HG02938 (cell line): ENCODE results near the gene ALDH1B1.

Experiments used
- ATAC-seq: cut with Tn5 transposase; IDR thresholded peaks from one replicate; pipeline ENCODE4 v1.9.1; 2021; ENCODE audit warnings: mild to moderate bottlenecking, moderate library complexity; ENCODE audit not compliant: unreplicated experiment

The ALDH1B1 gene

GRCh38 chr9:38392235-38393127, at the start of gene ALDH1B1:
TSS of gene ALDH1B1 (plus strand) at chr9:38392702. CDS start at chr9:38395749, 3,047 bp downstream.
- peak; percentile 94 for ATAC-seq

- ATAC-seq: no peak
Observed at GRCh38 chr9:38343037-38343436, 49.5 kb upstream of the ALDH1B1 start.

GRCh38 chr9:38343552-38343951, 49.0 kb upstream of the ALDH1B1 start:
- no peak for ATAC-seq

- no peak for ATAC-seq
Observed at GRCh38 chr9:38344566-38345324, 47.8 kb upstream of the ALDH1B1 start.

- ATAC-seq: no peak
Observed at GRCh38 chr9:38345851-38346755, 46.4 kb upstream of the ALDH1B1 start.

GRCh38 chr9:38346811-38347210, 45.7 kb upstream of the ALDH1B1 start:
- no peak for ATAC-seq

- ATAC-seq: no peak
Observed at GRCh38 chr9:38347271-38347671, 45.2 kb upstream of the ALDH1B1 start.

DNA sequence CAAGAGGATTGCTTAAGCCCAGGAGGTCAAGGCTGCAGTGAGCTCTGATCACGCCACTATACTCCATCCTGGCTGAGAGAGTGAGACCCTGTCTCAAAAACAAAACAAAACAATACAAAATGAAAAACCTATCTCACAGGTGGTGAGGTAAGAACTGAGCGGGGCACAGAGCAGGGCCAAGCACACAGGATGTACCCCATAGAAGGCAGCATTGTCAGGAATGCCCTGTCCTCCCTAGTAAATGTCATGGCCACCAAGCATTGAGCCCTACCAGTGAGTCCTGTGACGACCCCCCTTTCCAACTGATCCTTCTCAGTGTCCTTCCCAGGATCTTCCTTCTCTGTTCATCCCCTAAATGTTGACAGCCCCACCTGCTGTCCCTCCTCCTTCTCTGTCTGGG, 44.6 kb upstream of the ALDH1B1 start:
- no peak for ATAC-seq

GRCh38 chr9:38350529-38350928, 42.0 kb upstream of the ALDH1B1 start:
- no peak for ATAC-seq

GRCh38 chr9:38352530-38353328, 39.8 kb upstream of the ALDH1B1 start:
- no peak for ATAC-seq

DNA sequence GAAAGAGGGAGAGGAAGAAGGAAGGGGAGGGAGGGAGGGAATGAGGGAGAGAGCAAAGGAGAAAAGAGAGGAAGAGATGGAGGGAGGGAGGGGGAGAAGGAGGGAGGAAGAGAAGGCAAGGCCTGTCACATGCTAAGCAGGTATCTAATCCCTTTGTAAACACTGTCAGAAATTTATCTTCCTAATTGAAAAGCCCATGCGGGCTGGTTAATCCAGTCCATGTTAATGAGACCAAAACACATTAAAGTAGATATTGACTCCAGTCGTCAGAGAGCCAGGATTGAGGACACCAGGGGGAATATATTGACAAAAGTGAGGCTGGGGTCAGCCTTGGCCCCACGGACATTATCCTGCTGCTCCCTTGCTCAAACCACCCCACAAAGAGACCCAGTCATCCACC, 37.4 kb upstream of the ALDH1B1 start:
- ATAC-seq: no peak

- no peak for ATAC-seq
Observed at GRCh38 chr9:38355517-38356120, 36.9 kb upstream of the ALDH1B1 start.

- ATAC-seq: no peak
Observed at GRCh38 chr9:38356851-38357250, 35.7 kb upstream of the ALDH1B1 start.

- no peak for ATAC-seq
Observed at GRCh38 chr9:38357350-38358114, 35.0 kb upstream of the ALDH1B1 start.

GRCh38 chr9:38358390-38359296, 33.9 kb upstream of the ALDH1B1 start:
- ATAC-seq: no peak

GRCh38 chr9:38359297-38359653, 33.2 kb upstream of the ALDH1B1 start:
- no peak for ATAC-seq

DNA sequence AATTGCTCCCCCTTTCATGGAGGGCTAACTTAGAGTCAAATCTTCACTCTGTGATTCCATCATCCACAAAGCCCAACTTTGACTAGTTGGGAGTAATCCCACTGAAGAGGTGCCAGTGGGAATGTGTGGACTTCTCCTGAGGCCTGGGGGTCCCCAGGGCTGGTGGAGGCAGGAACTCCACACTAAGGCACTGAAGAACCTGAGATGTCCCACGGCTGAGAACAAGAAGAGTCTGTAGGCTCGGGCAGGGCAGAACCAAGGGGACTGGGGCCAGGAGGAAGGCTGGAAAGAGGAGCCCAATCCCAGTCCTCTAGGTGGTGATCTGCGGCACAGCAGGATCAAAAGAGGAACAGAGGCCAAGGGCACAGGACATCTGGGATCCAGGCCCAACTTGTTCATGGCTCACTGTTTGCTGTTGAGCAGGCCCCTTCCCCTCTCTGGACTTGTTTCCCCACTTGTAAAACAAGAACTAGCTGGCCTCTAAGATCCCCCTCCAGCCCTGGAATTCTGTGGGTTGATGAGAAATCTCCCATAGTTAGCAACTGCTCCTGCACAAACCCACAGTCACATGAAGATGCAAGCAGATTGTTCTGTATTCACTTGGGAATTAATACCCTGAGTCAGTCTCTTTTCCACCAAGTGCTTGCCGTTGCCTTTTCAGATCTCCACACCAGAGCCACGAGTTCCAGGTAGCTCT, 32.7 kb upstream of the ALDH1B1 start:
- ATAC-seq: no peak
